ENCODE measurements around the gene ZNF860.
"Not testable (repeated sequence)": the region's sequence is repeated elsewhere in the genome, so short reads cannot be mapped to it uniquely, and the experiment has no call there.

The ZNF860 gene

DNA sequence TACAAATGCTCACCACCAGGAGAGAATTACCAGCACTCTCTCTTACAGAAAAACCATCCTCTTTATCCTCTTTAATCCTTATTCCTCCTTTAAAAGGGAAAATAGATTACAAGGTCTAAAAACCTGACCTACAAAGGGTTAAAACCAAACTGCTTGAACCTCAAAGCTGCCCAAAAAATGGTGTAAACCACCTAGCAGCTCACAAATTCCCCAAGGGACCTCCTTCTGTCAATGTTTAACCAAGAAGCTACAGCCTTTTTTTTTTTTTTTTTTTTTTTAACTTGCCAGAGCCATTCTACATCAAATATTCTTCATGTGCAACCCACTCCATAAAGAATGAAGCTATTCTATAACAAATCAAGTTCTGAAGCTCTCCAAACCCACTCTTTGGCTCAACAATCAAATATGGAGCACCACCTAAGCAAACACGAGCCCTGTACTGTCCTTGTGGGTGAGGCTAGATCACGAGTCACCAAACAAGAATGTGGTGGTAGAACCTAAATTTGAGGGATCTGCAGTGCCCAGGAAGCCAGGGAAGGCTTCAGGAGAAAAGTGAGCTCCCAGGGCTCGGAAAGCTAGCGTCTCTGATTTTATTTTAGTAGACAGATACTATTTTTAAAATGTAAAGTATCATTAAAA, 20.6 kb upstream of the ZNF860 start:
- peak; percentile 23 for DNase-seq (ENCODE audit: low read depth)

DNA sequence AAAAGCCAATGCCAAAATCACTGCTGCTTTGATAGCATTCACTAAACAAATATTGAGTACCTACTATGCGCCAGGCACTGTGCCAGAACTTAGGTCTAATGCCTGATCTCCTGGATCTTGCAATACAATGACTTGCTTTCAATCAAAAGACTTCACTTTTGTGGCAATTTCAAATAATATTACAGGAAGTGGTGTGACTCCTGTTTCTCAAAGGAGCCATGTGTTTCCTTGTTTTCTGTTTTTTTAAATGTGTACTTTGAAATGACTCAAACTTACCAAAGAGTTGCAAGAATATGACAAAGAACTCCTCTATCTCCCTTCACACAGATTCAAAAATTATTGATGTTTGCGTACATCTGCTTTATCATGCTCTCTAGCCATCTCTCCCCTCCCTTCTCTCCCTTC, 18.7 kb upstream of the ZNF860 start:
- peak; percentile 14 for DNase-seq (ENCODE audit: low read depth)

DNA sequence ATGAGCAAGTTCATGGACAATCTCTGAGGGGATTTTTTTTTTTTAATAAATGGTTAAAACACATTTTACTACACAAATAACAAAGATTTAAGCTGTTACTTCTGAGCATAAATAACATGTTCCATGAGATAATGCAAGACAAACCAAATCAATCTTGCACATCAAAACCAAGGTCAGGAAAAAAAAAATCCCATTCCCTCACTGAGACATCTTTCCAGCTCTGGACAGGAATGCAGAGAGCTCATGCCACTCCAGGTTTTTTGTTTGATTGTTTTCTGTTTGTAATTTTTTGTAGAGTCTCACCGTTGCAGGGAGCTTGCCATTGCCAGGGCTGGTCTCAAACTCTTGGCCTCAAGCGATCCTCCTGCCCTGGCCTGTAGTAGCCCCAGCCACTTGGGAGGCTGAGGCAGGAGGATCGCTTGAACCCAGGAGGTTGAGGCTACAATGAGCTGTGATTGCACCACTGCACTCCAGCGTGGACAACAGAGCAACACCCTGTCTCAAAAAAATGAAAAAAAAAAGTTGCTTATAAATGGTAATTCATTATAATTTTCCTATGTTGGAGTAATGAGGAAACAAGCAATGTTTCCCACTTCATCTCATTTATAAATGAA, 14.5 kb upstream of the ZNF860 start:
- no peak for DNase-seq (ENCODE audit: low read depth)

DNA sequence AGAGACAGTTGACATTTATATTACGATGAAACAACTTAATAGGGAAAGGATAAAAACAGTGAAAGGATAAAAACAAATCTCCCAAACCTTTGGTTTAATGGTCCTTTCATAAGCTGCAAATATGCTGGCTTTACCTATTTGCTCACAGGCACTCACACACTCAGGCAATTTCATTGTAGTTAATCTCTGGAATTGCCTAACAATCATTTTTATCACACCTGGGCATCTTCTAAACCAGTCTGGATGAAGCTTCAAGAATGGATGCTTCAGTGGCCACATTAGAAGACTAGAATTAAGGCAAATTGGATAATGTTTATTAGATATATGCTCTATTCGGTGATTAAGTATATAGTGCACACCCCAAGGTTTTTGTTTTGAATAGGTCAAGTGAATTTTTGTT, 14.0 kb upstream of the ZNF860 start:
- DNase-seq (ENCODE audit: low read depth), result no peak

DNA sequence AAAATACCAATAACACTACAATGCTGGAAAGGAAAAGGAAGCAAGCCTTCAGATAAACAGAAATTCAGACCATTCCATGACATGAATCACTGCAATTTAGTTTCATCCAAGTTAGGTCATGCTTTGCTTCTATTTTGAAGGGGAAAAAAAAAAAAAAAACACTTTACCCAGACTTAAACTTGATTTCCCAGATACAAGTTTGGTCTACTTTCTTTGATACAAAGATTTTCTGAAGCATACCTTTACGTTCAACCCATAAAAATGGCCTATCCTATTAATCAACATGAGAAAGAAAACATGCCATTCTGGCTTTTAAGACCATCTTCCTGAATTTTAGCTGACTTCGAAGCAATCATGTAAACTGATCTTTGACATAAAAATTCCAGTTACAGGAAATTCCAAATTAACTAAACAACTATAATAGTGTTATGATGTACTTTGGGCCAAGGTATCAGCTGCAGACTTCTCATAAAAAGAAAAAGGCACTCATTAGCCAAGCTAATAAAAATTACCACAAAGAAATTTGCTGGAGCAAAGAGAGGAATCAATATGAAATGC, 13.1 kb upstream of the ZNF860 start:
- DNase-seq (ENCODE audit: low read depth), result peak; percentile 62

DNA sequence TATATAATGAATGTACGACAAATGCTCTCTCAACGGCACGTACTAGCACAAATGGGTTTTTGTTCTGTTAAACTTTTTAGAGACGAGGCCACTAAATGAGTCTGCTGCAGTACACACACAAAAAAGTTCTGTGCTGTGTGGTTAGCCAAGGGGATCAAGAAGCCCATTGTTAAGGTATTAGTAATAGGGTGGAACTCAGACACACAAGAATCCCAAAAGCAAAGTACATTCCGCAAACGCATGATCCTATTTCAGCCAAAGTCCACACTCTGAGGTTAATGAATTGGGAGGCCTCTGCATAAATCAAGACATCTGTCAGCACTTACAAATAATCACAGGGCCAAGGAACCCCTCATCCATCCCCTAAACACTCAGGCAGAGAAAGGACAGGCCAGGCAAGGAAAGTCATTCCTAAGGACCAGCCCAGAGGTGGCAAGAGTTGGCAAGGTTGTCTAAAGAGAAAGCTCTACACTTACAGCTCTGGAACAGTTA, 12.6 kb upstream of the ZNF860 start:
- peak; percentile 88 for DNase-seq (ENCODE audit: low read depth)

DNA sequence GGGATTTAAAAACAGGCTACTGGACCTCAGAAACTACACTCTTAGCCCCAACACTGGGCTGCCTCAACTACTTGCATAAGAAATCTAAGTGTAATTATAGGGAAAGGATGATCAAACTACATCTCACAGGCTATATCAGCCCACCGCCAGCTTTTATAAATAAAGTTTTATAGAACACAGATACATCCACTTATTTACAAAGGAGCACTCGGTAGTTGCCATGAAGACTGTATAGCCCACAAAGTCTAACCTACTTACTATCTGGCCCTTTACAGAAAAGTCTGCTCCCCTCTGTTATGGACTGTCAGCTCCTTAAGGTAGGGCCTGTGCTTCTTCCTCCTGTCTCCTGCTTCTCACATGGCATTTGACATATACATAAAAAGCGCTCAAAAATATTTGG, 9.9 kb upstream of the ZNF860 start:
- no peak for DNase-seq (ENCODE audit: low read depth)

DNA sequence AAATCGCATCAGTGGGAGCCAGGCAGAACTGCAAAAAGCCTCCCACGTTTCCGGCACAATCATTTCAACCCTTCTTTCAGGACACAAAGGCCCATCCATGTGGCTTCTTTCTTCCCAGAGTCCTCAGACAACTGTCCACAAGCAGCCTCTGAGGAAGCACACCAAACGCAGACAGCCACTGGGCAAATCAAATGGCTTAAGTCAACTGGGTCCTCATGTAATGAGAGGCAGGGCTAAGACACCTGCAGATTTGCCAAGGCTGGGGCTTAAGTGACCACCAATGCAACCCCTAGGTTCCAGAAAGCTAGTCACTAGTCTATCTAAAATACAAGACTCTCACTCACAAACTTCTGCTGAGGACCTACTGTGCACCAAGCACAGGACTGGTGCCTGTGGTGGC, 8.5 kb upstream of the ZNF860 start:
- DNase-seq (ENCODE audit: low read depth), result no peak

DNA sequence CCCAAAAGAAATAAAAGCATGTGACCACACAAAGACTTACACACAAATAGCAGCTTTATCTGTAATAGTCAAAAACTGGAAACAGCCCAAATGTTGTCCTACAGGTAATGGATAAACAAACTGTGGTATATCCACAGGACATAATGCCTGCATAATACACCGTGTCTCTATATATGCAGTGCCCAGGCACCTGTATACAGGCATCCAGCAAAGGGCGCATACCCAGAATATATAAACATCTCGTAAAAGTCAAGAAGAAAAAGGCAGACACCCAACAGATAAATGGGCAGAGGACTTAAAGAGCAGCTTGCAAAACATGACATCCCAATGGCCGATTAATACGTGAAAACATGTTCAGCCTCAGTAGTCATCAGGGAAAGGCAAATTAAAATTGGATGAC, 7.7 kb upstream of the ZNF860 start:
- DNase-seq (ENCODE audit: low read depth), result no peak

DNA sequence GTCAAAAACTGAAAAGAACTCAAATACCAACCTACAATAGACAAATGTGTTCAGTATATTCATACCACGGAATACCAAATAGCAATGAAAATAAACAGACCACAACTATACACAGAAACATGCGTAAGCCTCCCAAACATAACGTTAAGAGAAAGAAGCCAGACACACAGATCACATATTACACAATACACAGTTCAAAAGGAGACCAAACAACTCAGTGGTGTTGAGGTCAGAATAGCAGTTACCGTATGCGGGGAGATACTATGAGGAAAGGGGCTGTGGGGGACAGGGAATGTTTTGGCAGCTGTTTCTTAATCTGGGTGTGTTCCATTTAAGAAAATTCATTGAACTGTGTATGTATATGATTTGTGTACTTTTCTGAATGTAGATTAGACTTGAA, 7.1 kb upstream of the ZNF860 start:
- peak; percentile 79 for DNase-seq (ENCODE audit: low read depth)

DNA sequence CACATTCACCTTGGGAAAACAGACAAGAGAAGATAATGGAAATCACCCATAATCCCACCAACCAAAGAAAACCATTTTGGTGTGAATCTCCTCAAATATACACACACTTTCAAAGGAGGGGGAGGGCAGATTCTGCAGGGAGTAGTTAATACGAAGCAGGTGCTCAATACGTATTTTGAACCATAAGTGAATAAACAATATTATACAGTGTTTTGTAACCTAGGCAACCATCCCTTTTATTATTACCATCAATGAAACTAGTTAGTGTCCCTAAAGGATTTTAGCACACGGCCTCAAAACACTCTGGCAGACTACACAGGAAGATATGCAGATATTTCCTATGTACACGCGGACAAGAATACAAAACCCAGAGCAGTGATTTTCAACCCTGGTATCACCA, 6.6 kb upstream of the ZNF860 start:
- no peak for DNase-seq (ENCODE audit: low read depth)

DNA sequence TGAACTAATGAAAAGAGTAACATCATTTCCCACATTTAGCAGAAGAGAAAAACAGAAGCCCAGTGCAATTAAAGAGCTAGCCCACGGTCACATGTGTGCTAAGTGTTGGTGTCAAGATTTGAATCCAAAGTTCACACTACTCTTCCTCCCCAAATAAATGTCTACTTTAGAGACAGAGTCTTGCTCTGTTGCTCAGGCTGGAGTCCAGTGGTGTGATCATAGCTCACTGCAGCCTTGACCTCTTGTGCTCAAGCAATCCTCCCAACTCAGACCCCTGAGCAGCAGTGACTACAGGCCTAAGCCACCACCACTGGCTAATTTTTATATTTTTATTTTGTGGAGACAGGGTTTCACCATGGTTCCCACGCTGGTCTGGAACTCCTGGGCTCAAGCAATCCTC, 5.2 kb upstream of the ZNF860 start:
- DNase-seq (ENCODE audit: low read depth), result no peak

DNA sequence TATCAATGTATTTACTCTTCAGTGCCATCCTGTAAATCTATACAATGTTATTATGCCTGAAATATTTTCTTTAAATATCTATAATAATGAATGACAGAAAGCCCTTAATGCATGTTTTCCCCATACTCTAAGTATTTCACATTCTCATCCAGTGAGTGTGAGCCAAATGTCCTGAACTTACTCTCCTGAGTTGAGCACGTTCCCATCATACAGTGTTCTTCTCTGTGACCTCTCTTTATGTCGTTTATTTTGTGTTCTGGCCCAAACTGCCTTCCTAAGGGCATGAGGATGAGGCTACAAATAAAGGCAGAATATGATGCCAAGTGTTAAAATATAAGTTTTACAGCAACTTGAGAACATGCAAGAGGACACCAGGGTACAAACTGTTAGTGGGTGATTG, 3.8 kb upstream of the ZNF860 start:
- DNase-seq (ENCODE audit: low read depth), result no peak

DNA sequence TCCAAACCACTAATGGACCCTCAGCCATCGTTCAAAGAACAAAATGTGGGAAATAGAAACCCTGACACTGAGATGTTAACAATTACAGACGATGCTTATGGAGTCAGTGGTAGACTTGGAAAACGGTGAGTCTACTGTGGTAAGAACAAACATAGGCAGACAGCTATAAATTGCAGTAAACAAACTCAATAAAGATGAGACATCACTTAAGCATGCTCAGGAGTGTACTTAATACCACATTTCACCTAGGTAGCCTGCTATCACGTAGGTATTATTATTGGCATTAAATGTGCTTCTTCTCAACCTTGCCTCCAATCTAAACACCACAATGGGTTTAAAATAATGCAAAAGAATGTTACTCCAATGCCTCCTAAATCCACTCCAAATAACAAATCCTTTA, 3.0 kb upstream of the ZNF860 start:
- DNase-seq (ENCODE audit: low read depth), result no peak

DNA sequence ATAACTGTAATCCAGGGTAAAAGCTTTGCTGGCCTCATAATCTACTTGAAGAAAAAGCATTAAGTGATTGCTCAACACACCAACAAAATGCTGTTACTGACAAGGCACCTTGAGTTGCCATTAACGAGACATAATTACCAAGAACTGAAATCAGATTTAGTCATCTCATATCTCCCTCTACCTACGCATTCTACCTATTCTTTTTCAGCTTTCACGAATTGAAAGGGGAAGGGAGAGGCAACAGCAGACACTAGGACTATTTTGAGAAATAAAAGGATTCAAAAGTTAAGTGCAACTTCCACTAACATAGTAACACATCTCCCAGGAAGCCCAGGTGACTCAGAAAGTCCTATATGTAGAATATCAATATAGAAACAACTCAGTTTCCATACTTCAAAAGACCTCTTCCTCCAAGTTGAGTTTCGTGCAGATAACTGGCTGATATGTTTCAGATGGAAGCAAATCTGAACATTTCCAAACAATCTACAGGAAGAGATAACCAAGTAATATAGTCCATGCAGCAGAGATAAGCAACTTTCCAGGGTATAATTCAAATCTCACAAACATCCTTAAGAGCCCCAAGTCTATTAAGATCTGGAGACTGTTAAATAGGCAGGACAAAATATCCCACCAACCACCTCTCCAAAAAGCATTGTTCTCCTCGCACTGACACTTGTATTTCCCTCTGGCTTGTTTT, 2.4 kb upstream of the ZNF860 start:
- DNase-seq (ENCODE audit: low read depth), result no peak

DNA sequence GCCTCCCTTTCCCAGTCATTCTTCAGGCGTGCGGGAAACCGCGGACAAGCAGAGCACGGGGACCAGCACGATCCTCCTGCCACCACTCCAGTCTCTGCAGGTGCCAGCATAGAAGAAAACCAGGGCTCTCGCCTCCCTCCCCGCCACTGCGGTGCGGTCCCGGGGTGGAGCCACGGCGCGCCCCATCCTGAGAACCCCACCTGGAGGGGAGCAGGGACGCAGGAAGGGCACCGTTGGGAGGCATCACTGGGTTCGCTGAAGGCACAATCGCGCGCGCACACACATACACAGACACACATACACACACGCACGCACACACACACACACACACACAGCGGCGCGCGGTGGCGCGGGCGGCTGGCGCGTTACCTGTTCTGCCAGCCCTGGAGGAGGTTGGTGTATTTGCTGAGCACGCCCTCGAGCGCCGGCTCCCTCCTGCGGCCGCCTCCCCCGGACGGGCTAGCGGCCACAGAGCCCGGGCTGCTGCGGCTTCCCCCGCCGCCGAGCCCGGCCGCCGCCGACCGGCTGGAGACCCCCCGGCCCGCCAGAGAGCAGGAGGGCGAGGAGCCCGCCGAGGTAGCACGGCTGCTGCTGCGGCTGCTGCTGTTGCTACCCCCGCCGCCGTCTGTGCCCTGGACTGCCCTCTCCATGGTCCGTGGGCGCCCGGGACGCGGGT, 882 bp upstream of the ZNF860 start:
- DNase-seq (ENCODE audit: low read depth), result peak; percentile 43

DNA sequence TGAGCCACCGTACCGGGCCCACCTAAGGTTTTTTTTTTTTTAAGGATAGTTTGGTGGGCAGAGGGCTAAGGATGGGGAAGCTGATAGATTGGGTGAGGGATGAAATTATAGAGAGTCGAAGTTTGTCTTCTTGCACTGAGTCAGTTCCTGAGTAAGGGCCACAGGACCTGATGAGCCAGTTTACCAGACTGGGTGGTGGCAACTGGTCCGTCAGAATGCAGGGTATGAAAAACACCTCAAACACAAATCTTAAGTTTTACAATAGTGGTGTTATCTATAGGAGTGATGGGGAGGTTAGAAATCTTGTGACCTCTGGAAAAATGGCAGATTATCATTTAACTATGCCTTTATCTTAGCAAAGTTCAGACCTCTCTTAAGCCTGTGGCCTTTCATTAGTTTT, 2.8 kb downstream of the ZNF860 start:
- no peak for DNase-seq (ENCODE audit: low read depth)

DNA sequence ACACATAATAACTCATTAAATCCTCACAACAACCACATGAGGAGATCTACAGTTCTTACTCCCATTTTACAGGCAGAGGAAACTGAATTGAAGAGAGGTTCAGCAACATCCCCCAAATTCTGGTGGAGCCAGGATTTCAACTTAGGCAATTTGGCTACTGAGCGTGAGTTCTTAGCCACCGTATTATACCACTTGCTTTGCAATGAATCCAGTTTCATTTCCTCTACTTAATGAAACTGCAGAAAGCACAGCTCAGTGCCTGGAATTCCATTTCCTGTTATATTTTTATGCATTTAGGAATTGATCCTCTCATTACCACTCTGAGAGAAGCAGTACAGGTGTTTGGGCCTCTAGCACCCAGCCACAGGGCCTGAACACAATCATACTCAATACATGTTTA, 4.3 kb downstream of the ZNF860 start:
- no peak for DNase-seq (ENCODE audit: low read depth)

DNA sequence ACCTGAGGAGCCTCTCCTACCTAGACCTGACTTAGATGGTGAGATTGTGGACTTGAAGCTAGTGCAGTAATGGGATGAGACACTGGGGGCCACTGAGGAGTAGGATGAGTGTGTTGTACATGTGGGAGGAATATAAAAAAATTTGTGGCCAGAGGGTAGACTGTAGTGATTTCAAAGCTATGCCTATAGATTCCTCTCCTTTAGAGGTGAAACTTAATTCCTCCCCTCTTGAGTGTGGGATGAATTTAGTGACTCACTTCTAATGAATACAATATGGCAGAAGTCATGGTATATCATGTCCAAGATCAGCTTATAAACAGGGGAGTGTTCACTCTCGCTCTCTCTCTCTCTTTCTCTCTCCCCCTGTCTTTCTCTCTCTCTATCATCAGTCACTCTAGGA, 6.7 kb downstream of the ZNF860 start:
- DNase-seq (ENCODE audit: low read depth), result no peak

DNA sequence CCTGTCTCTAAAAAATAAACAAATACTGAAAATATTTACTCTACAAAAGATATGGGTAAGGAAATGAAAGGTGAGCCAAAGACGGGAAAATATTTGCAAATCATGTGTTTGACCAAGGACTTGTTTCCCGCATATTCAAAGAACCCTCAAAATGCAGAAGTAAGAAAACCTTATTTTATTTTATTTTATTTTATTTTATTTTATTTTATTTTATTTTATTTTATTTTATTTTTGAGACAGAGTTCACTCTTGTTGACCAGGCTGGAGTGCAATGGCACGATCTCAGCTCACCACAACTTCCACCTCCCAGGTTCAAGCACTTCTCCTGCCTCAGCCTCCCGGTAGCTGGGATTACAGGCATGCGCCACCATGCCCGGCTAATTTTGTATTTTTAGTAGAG, 11.4 kb downstream of the ZNF860 start:
- DNase-seq (ENCODE audit: low read depth), result not testable (repeated sequence)

DNA sequence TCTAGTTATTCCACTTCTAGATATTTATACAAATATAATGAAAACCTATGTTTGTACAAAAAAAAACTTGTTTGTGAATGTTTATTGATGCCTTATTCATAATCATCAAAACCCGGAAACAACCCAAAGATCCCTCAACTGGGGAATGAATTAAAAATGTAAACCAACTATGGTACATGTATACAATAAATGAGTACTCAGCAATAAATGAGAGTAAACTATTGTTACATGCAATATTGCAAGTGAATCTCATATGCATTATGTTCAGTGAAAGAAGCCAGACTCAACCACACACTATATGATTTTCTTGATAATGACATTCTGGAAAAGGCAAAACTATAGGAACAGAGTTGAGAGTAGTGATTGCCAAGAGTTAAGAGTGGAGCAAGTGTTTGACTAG, 12.3 kb downstream of the ZNF860 start:
- no peak for DNase-seq (ENCODE audit: low read depth)

DNA sequence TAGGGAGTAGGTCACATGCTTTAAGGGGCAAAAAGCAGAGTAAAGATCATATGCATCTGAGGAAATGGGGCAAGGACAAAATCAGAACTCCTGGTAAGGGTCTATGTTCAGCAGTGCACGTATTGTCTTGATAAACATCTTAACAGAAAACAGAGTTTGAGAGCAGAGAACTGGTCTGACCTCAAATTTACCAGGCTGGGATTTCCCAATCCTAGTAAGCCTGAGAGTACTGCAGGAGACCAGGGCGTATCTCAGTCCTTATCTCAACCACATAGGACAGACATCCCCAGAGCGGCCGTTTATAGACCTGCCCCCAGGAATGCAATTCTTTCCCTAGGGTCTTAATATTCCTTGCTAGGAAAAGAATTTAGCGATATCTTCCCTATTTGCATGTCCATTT, 13.5 kb downstream of the ZNF860 start:
- DNase-seq (ENCODE audit: low read depth), result not testable (repeated sequence)

DNA sequence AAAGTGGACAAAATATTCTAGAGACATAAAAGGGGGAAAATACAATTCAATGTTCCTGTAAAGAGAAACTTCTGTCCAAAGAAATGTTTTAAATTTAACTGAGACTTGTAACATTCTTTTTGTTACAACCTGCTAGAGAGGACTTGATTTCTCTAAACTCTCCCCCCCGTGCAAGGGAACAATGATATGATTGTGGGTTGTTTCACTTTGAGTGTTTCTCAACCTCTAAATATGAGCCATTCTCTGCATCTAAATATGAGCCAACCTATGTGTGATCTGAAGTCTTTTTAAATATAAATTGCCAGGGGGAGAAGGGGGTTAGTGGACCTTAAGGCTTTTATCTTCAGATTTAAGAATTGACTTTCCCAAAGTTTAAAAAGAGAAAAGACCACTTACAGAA, 14.6 kb downstream of the ZNF860 start:
- no peak for DNase-seq (ENCODE audit: low read depth)

Data from fibroblast of gingiva (primary cell).